Measurements from ENCODE around the gene PPP1R26.

PPP1R26 gene

GRCh38 chr9:135514342-135515082 lies 34.9 kb downstream of the PPP1R26 start:
- Histone ChIP-seq H3K4me3 (no peak overlapping the region), H3K36me3 (no peaks in the 10 kb centered on the region), H3K4me1 (no peaks in the 10 kb centered on the region), H3K27ac (no peak overlapping the region), H3K9me3 (no peaks in the 10 kb centered on the region), H3K27me3 (peaks cover 0 to 7% of the 10 kb centered on the region in 2 donors)
- DNase-seq = peak in 1 of 2 donors; percentile 38
- no peak for TF ChIP-seq CTCF (IDR thresholded peaks at IDR 0.05)
- intact Hi-C loops (cut with DNase I; ENCODE audit: low total_unique reads) = no loop called here

DNA sequence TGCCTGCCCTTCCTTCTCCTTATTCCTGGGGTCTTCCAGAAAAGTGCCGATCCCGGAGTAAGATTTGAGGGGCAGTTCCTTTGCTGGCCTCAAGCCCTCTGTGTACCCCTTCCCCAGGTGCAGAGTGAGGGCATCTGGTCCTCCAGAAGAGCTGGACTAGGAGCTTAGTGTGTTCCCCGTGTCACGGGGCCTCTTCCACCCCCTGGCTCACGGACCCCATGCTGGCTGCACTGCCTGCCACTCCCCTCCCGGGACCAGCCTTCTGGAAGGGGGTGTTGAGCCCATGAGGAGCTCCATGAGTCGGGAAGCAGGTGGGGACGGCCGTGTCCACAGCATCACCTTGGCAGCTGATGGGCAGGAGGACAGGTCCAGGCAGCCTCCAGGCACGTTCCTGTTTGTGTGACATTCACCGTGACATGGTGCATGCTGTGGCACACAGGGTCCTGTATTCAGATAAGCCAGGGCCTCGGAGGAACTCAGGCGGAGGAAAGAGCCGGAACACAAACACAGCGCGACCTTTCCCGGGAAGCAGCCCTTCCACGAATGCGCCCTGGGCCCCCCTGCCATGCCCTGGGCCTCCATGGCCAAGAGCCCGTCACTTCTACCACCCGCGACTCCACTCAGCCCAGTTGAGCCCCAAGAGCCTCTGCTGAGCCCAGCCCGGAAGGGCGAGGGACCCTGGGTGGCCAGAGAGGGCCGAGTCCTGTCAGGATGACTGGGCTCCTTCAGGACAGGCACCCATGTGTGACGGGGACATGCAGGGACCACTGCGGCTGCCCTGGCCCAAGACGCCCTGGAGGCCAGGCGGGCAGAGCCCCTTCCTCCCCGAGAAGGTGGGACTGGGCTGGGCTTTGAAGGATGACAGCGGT lies 35.7 kb downstream of the PPP1R26 start:
- peak in 1 of 2 donors; percentile 60 for DNase-seq
- H3K4me1 ChIP-seq = no peaks in the 10 kb centered on the region
- H3K36me3 ChIP-seq = no peaks in the 10 kb centered on the region
- intact Hi-C loops (cut with DNase I; ENCODE audit: low total_unique reads) = no loop called here
- no peak overlapping the region for H3K27ac ChIP-seq
- no peak for TF ChIP-seq CTCF (IDR thresholded peaks at IDR 0.05)
- peaks cover 0 to 7% of the 10 kb centered on the region in 2 donors for H3K27me3 ChIP-seq
- H3K4me3 ChIP-seq = no peak overlapping the region
- no peaks in the 10 kb centered on the region for H3K9me3 ChIP-seq

DNA sequence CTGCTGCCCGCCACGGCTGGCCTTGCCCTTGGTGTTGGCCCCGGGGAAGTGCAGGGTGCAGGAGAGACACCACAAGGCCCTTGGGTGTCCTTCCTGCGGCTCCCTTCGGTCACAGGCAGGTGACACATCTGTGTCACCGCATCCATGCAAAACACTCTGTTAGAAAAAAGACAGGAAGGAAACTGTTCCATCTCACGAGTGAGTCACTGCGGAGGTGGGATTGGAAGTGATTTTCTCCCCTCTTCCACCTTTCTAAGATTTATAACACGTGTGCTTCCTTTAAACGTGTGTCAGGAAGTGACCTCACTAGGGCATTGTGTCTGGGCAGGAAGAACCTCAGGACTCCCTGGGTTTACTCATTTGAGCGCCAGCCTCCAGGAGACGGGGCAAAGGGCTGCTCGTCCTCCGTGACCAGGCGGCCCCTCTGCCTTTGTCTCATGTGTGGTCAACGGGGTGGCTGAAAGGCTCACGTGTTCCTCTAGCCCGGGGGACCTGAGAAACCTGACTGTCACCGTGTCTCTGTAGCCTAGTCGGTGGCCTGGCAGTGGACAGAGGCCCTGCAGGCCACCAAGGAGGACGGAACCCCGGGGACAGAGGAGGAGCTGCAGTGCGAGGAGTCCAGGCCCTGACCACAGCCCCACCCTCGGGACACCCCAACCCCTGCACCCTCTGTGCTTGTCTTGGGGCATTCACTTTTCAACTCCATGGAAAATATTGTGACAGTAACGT lies 36.7 kb downstream of the PPP1R26 start:
- peak in 1 of 2 donors; percentile 43 for DNase-seq
- Histone ChIP-seq H3K4me1 (no peaks in the 10 kb centered on the region), H3K4me3 (no peak overlapping the region), H3K27me3 (peaks cover 0 to 11% of the 10 kb centered on the region in 2 donors), H3K9me3 (no peaks in the 10 kb centered on the region), H3K27ac (no peak overlapping the region), H3K36me3 (no peaks in the 10 kb centered on the region)
- no peak for TF ChIP-seq CTCF (IDR thresholded peaks at IDR 0.05)
- intact Hi-C loops (cut with DNase I; ENCODE audit: low total_unique reads) = no loop called here

GRCh38 chr9:135517407-135517822 lies 37.8 kb downstream of the PPP1R26 start:
- TF ChIP-seq CTCF (IDR thresholded peaks at IDR 0.05) = no peak
- intact Hi-C loops (cut with DNase I; ENCODE audit: low total_unique reads) = no loop called here
- DNase-seq = peak in 1 of 2 donors; percentile 50
- no peaks in the 10 kb centered on the region for H3K9me3 ChIP-seq
- no peaks in the 10 kb centered on the region for H3K4me1 ChIP-seq
- H3K27me3 ChIP-seq = peaks cover 0 to 21% of the 10 kb centered on the region in 2 donors
- H3K36me3 ChIP-seq = no peaks in the 10 kb centered on the region
- H3K27ac ChIP-seq = no peak overlapping the region
- H3K4me3 ChIP-seq = no peak overlapping the region

GRCh38 chr9:135519179-135519971 lies 39.8 kb downstream of the PPP1R26 start:
- TF ChIP-seq CTCF (IDR thresholded peaks at IDR 0.05) = no peak

More at GRCh38 chr9:135519179-135519971, 39.8 kb downstream of the PPP1R26 start:
- no peak for DNase-seq
- no peaks in the 10 kb centered on the region for H3K9me3 ChIP-seq
- H3K27me3 ChIP-seq = peaks cover 0 to 41% of the 10 kb centered on the region in 2 donors
- H3K36me3 ChIP-seq = no peaks in the 10 kb centered on the region
- H3K4me3 ChIP-seq = no peak overlapping the region
- no peak overlapping the region for H3K27ac ChIP-seq
- intact Hi-C loops (cut with DNase I; ENCODE audit: low total_unique reads) = no loop called here
- H3K4me1 ChIP-seq = no peaks in the 10 kb centered on the region
